Measurements from ENCODE around the gene SEC63. TPM values are rescaled to one million over a fixed set of nuclear protein-coding genes. Genes with fewer than 3 reads are reported as not detected.
"Not testable (repeated sequence)": the region's sequence is repeated elsewhere in the genome, so short reads cannot be mapped to it uniquely, and the experiment has no call there.

SEC63 gene
- polyA plus RNA-seq, 1 experiment: 17.6 TPM

DNA sequence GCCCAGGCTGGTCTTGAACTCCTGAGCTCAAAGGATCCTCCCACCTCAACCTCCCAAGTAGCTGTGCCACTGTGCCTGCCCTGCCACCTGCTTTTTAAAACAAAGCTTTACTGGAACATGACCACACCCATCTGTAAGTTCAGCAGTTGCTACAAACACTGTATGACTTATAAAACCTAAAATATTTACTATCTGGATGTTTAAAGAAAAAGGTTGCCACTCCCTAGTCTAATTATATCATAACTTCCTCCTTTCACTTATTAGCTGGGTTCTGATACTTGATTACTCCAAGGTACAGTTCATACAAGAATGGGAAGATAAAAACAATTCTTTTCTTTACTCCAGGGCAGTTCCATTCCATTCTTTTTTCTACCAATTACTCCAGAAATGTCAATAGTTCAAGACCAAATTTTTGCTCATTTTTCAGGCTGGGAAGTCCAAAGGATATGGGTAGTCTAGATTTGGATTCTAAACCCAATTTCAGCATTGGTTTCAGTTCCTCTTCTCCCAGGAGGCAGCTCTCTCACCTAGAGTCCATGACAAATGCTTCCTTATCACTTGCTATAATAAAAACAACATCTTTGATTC, 63.1 kb downstream of the SEC63 start:
- peaks cover 6% of the 10 kb centered on the region for H3K36me3 ChIP-seq (ENCODE audit: control insufficient read depth, insufficient read depth, low read length)
- CTCF ChIA-PET: interaction anchor here (0.9 to 1.1 kb wide), 2 partner anchors 13 to 648 kb away, joined by 3 to 4 read pairs; no protein-coding TSS in a partner anchor
- H3K27me3 ChIP-seq (ENCODE audit: control insufficient read depth, insufficient read depth, low read length): no peaks in the 10 kb centered on the region
- DNase-seq (ENCODE audit: low read depth): no peak
- POLR2A ChIA-PET: no interaction called here
- TF ChIP-seq, protein P1, sequence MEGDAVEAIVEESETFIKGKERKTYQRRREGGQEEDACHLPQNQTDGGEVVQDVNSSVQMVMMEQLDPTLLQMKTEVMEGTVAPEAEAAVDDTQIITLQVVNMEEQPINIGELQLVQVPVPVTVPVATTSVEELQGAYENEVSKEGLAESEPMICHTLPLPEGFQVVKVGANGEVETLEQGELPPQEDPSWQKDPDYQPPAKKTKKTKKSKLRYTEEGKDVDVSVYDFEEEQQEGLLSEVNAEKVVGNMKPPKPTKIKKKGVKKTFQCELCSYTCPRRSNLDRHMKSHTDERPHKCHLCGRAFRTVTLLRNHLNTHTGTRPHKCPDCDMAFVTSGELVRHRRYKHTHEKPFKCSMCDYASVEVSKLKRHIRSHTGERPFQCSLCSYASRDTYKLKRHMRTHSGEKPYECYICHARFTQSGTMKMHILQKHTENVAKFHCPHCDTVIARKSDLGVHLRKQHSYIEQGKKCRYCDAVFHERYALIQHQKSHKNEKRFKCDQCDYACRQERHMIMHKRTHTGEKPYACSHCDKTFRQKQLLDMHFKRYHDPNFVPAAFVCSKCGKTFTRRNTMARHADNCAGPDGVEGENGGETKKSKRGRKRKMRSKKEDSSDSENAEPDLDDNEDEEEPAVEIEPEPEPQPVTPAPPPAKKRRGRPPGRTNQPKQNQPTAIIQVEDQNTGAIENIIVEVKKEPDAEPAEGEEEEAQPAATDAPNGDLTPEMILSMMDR (IDR thresholded peaks at IDR 0.05; ENCODE audit: insufficient read depth, low read depth, low read length): no peak
- H3K4me3 ChIP-seq (ENCODE audit: low read depth, low read length): no peak overlapping the region

GRCh38 chr6:107890431-107890830, 67.6 kb downstream of the SEC63 start:
- DNase-seq (ENCODE audit: low read depth); H3K4me3 ChIP-seq (ENCODE audit: low read depth, low read length); H3K36me3 ChIP-seq (ENCODE audit: control insufficient read depth, insufficient read depth, low read length); POLR2A ChIA-PET; H3K27me3 ChIP-seq (ENCODE audit: control insufficient read depth, insufficient read depth, low read length): not testable (repeated sequence)
- CTCF ChIA-PET: interaction anchor here (0.6 kb wide), 1 partner anchor 13 kb away, joined by 6 read pairs; no protein-coding TSS in a partner anchor

DNA sequence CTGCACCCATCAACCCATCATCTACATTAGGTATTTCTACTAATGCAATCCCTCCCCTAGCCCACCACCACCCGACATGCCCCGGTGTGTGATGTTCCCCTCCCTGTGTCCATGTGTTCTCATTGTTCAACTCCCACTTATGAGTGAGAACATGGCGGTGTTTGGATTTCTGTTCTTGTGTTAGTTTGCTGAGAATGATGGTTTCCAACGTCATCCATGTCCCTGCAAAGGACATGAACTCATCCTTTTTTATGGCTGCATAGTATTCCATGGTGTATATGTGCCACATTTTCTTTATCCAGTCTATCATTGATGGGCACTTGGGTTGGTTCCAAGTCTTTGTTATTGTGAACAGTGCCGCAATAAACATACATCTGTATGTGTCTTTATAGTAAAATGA, 72.1 kb downstream of the SEC63 start:
- CTCF ChIA-PET; POLR2A ChIA-PET; H3K27me3 ChIP-seq (ENCODE audit: control insufficient read depth, insufficient read depth, low read length); DNase-seq (ENCODE audit: low read depth); H3K4me3 ChIP-seq (ENCODE audit: low read depth, low read length); H3K36me3 ChIP-seq (ENCODE audit: control insufficient read depth, insufficient read depth, low read length): not testable (repeated sequence)

- ChIA-PET POLR2A (no interaction called here), CTCF (interaction anchor here (1.8 to 2.3 kb wide), 2 partner anchors 9 to 13 kb away, joined by 5 read pairs; no protein-coding TSS in a partner anchor)
- TF ChIP-seq, protein P1 (IDR thresholded peaks at IDR 0.05; ENCODE audit: insufficient read depth, low read depth, low read length): no peak
- DNase-seq (ENCODE audit: low read depth): no peak
- no peaks in the 10 kb centered on the region for H3K27me3 ChIP-seq (ENCODE audit: control insufficient read depth, insufficient read depth, low read length)
- peaks cover 9% of the 10 kb centered on the region for H3K36me3 ChIP-seq (ENCODE audit: control insufficient read depth, insufficient read depth, low read length)
- H3K4me3 ChIP-seq (ENCODE audit: low read depth, low read length): no peak overlapping the region
Observed at GRCh38 chr6:107879941-107880340, 78.1 kb downstream of the SEC63 start.

GRCh38 chr6:107877968-107878367, 80.0 kb downstream of the SEC63 start:
- Histone ChIP-seq H3K4me3 (ENCODE audit: low read depth, low read length) (no peak overlapping the region), H3K27me3 (ENCODE audit: control insufficient read depth, insufficient read depth, low read length) (no peaks in the 10 kb centered on the region), H3K36me3 (ENCODE audit: control insufficient read depth, insufficient read depth, low read length) (peaks cover 9% of the 10 kb centered on the region)
- no peak for DNase-seq (ENCODE audit: low read depth)
- CTCF ChIA-PET: interaction anchor here (2.3 kb wide), 1 partner anchor 11 kb away, joined by 5 read pairs; no protein-coding TSS in a partner anchor
- POLR2A ChIA-PET: no interaction called here
- TF ChIP-seq, protein P1 (IDR thresholded peaks at IDR 0.05; ENCODE audit: insufficient read depth, low read depth, low read length): no peak

GRCh38 chr6:107871976-107872375, 86.0 kb downstream of the SEC63 start:
- no peak overlapping the region for H3K4me3 ChIP-seq (ENCODE audit: low read depth, low read length)
- no peaks in the 10 kb centered on the region for H3K27me3 ChIP-seq (ENCODE audit: control insufficient read depth, insufficient read depth, low read length)
- ChIA-PET CTCF (no interaction called here), POLR2A (no interaction called here)
- DNase-seq (ENCODE audit: low read depth): no peak
- peaks cover 1% of the 10 kb centered on the region for H3K36me3 ChIP-seq (ENCODE audit: control insufficient read depth, insufficient read depth, low read length)
- TF ChIP-seq, protein P1 (IDR thresholded peaks at IDR 0.05; ENCODE audit: insufficient read depth, low read depth, low read length): no peak

DNA sequence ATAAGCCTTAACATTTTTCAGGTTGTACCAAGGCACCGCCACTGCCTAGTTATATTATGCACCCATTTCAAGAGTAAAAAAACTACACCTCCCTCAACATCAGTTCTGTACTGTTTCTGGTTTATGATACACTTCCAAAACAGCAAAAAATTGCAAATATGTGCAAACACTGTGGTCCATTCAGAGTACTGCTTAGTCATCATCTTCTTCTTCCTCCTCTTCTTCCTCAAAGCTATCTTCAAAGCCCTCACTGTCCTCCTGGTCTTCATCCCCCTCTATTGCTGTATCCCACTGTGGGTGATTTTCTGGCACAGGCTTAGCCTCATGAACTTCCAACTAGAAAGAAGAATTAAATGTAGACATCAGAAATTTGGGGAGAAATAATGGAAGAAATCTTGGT, 86.5 kb downstream of the SEC63 start:
- H3K36me3 ChIP-seq (ENCODE audit: control insufficient read depth, insufficient read depth, low read length); H3K27me3 ChIP-seq (ENCODE audit: control insufficient read depth, insufficient read depth, low read length); H3K4me3 ChIP-seq (ENCODE audit: low read depth, low read length); POLR2A ChIA-PET; DNase-seq (ENCODE audit: low read depth): not testable (repeated sequence)
- CTCF ChIA-PET: interaction anchor here (1.2 to 1.3 kb wide), 2 partner anchors 8 to 23 kb away, joined by 5 read pairs; no protein-coding TSS in a partner anchor
